GM12872 (cell line): ENCODE measurements around the gene AOPEP.

Source experiments
- TF ChIP-seq, protein P1 (sequence below): IDR thresholded peaks from 3 replicates; pipeline ENCODE4 v1.5.1; 2011; ENCODE audit warnings: low read depth, mild to moderate bottlenecking, low read length, moderate library complexity; ENCODE audit not compliant: insufficient read depth

Gene AOPEP

DNA sequence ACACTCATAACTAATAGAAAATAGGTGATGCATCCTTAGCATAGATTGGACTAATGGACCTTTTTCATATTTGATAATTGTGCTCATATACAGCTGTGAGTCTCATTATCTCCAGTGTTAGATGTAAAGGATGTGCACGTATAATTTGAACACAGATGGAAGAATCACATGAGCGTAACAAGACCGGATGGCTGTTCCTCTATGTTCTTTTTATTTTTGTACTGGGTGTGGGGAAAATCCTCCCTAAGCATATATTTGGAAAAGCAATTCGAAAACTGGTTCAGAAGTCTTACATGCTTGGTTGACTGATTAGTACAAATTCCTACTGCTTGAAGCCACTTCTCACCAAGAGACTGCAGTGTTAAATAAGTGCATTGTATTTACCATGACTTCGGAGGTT, 230.2 kb downstream of the AOPEP start:
- TF ChIP-seq, protein P1, sequence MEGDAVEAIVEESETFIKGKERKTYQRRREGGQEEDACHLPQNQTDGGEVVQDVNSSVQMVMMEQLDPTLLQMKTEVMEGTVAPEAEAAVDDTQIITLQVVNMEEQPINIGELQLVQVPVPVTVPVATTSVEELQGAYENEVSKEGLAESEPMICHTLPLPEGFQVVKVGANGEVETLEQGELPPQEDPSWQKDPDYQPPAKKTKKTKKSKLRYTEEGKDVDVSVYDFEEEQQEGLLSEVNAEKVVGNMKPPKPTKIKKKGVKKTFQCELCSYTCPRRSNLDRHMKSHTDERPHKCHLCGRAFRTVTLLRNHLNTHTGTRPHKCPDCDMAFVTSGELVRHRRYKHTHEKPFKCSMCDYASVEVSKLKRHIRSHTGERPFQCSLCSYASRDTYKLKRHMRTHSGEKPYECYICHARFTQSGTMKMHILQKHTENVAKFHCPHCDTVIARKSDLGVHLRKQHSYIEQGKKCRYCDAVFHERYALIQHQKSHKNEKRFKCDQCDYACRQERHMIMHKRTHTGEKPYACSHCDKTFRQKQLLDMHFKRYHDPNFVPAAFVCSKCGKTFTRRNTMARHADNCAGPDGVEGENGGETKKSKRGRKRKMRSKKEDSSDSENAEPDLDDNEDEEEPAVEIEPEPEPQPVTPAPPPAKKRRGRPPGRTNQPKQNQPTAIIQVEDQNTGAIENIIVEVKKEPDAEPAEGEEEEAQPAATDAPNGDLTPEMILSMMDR, result no peak

DNA sequence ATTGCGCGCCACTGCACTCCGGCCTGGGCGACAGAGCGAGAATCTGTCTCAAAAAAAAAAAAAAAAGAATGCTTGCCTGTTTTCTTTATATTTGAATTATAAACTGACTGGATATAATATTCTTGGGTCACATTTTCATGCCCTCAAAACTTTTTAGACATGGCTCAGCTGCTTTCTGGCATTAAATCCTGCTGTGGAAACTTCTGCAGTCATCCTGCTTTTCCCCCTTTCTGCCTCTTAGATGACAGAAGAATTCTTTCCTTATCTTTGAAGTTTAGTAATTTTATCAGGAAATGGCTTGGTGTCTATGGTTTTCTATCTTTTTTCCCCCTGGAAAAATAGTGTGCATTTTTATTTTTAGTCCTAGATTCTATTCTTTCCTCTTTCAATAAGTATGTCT, 234.5 kb downstream of the AOPEP start:
- TF ChIP-seq, protein P1, result no peak

DNA sequence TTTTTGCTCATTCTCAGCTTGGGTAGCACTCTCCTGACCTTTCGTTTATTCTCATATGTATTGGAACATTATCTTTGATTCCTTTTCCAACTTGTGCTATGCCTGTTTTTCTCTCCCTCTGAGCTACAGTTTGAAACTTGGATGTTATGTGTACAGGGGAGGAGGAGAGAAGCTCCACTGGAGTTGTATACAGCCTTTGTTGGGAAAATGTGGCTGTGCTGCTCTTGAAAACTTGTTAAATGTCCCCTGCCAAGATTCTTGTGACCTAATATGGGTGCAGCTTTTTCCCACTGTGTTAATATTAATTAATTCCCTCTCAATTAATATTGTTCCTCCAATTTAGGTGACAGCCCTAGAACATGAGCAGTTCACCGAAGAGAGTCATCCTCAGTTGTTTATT, 235.4 kb downstream of the AOPEP start:
- TF ChIP-seq, protein P1, result no peak

GRCh38 chr9:94967482-94967881, 241.0 kb downstream of the AOPEP start:
- TF ChIP-seq, protein P1, result no peak

GRCh38 chr9:94971378-94972131, 245.1 kb downstream of the AOPEP start:
- TF ChIP-seq, protein P1, result no peak

DNA sequence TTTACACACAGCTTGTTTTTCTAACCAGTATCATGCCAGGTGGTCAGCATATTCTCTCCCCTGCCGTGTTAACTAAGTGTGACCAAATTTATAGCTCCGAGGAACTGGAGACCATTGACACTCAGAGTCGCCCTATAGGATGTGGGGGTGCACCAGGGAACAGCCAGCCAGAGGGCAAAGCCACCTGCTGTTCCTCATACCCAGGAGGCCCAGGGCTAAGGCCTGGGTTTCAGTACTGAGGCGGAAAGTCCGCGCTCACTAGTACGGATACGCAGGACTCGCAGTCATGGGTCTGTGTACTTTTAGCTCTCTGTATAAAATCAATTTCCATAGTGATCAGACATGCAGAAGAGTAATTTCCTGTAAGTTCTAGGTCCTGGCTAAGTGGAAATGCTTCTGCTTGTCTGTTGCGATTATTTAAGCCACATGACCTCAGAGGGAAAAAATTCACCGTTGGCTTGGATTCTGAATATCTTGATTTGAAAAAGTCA, 247.0 kb downstream of the AOPEP start:
- TF ChIP-seq, protein P1, result no peak

GRCh38 chr9:94974154-94974879, 247.8 kb downstream of the AOPEP start:
- TF ChIP-seq, protein P1, result no peak
